Measurements from ENCODE around the gene ZNF536.

DNA sequence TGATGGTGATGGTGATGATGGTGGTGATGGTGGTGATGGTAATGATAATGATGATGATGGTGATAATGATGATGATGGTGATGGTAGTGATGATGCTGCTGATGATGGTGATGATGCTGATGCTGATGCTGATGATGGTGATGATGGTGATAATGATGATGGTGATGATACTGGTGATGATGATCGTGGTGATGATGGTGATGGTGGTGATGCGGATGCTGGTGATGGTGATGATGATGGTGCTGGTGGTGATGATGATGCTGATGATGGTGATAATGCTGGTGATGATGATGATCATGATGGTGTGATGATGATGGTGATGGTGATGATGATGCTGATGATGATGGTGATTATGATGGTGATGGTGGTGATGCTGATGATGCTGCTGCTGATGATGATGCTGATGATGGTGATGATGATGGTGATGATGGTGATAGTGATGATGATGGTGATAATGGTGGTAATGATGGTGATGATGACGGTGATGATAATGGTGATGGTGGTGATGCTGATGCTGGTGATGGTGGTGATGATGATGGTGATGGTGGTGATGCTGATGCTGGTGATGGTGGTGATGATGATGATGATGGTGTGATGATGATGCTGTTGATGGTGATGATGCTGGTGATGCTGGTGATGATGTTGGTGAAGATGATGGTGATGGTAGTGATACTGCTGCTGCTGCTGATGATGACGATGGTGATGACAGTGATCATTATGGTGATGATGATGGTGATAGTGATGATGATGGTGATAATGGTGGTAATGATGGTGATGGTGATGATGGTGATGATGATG lies 62.8 kb downstream of the ZNF536 start:
- TF ChIP-seq CTCF (conservative IDR thresholded peaks at IDR 0.05) (no peak), EZH2 (IDR thresholded peaks at IDR 0.05; ENCODE audit: low read depth) (no peak)
